HepG2 (cell line): Measurements from ENCODE around the gene TDRD5. TPM values are rescaled to one million over a fixed set of nuclear protein-coding genes. Genes with fewer than 3 reads are reported as not detected.

Source experiments
- ATAC-seq: fragments of 200-7000 bp; cut with Tn5 transposase; 3 replicates; pipeline ENCODE4 v1.9.1; 2020; ENCODE audit warnings: mild to moderate bottlenecking, moderate library complexity
- BruUV-seq: library from RNA; stranded (reverse); fragments of 400-500 nt; replicated peaks from 2 replicates; lab custom pipeline; 2021; lab: Mats Ljungman, UMichigan
- CTCF ChIA-PET: fragments of 300-600 bp; formaldehyde crosslinking; extraction: SDS; loops from one replicate; lab custom pipeline; 2021; ENCODE audit warnings: low total read pairs, inconsistent platforms, low intra/inter-chr PET ratio; lab: Yijun Ruan, JAX
- POLR2A ChIA-PET: fragments of 350-600 bp; sonication (Branson Sonifier 250); formaldehyde crosslinking; loops from one replicate; lab custom pipeline; 2020; ENCODE audit warnings: antibody characterized with exemption, inconsistent platforms; lab: Yijun Ruan, JAX
- DNase-seq: peaks from one replicate; pipeline ENCODE4 v3.0.0-alpha.2; 2015; ENCODE audit warnings: low spot score
- FAIRE-seq: peaks from 3 replicates; lab custom pipeline; 2011; peaks lifted over from hg19 to GRCh38; lab: Jason Lieb, UNC
- H2AFZ ChIP-seq: one replicate; pipeline ENCODE4 v1.6.1; 2011; ENCODE audit warnings: low read length, inconsistent platforms
- H3K27ac ChIP-seq: fragments of 300-600 bp; 3 replicates; pipeline ENCODE4 v1.8.0; 2011; ENCODE audit warnings: mixed run types, mild to moderate bottlenecking, mixed read lengths, low read length, inconsistent platforms; ENCODE audit not compliant: insufficient read depth; ENCODE audit errors: extremely low read length
- H3K27me3 ChIP-seq, 2 experiments: fragments of 200-600 bp in 1 of 2; 2 replicates in 1 of 2; 3 replicates in 1 of 2; pipeline versions ENCODE4 v1.6.0 to v1.8.0; 2011; ENCODE audit warnings: low read length in 2 of 2, mild to moderate bottlenecking in 2 of 2, moderate library complexity in 2 of 2, inconsistent platforms in 1 of 2; ENCODE audit not compliant: insufficient read depth in 2 of 2, control insufficient read depth in 1 of 2
- H3K36me3 ChIP-seq, 2 experiments: fragments of 200-600 bp in 1 of 2; replicated peaks in 1 of 2; 2 replicates in 1 of 2; 3 replicates in 1 of 2; pipeline versions ENCODE4 v1.5.1 to v1.8.0; 2011; ENCODE audit warnings: low read length in 2 of 2, inconsistent platforms in 1 of 2; ENCODE audit not compliant: insufficient read depth in 2 of 2, control insufficient read depth in 1 of 2
- H3K4me1 ChIP-seq: 2 replicates; pipeline ENCODE4 v1.5.1; 2012; ENCODE audit warnings: low read length, inconsistent platforms; ENCODE audit not compliant: insufficient read depth
- H3K4me2 ChIP-seq: 2 replicates; pipeline ENCODE4 v1.6.0; 2011; ENCODE audit warnings: low read depth, low read length, inconsistent platforms
- H3K4me3 ChIP-seq, 3 experiments: fragments of 200-600 bp in 1 of 3; sonication (generic), shearing (Covaris generic) in 1 of 3; replicated peaks in 1 of 3; 2 replicates each; pipeline ENCODE4 v1.5.1; 2011 to 2016; ENCODE audit warnings: low read length in 3 of 3, inconsistent platforms in 2 of 3, low read depth in 2 of 3, mild to moderate bottlenecking in 2 of 3, control low read depth in 1 of 3, mixed read lengths in 1 of 3; ENCODE audit not compliant: insufficient read depth in 1 of 3
- H3K79me2 ChIP-seq: one replicate; pipeline ENCODE4 v1.6.1; 2011; ENCODE audit warnings: low read length, inconsistent platforms; ENCODE audit not compliant: insufficient read depth
- H3K9ac ChIP-seq: 2 replicates; pipeline ENCODE4 v1.6.0; 2011; ENCODE audit warnings: mild to moderate bottlenecking, low read depth, low read length, inconsistent platforms; ENCODE audit not compliant: insufficient read depth
- H3K9me3 ChIP-seq: 2 replicates; pipeline ENCODE4 v1.5.1; 2012; ENCODE audit warnings: mild to moderate bottlenecking, low read length
- H4K20me1 ChIP-seq: 2 replicates; pipeline ENCODE4 v1.6.0; 2011; ENCODE audit warnings: inconsistent platforms, mild to moderate bottlenecking, low read length, moderate library complexity; ENCODE audit not compliant: insufficient read depth
- ADNP ChIP-seq: sonication (generic); formaldehyde crosslinking; IDR thresholded peaks from 2 replicates; pipeline ENCODE4 v1.4.0; 2020; ENCODE audit warnings: missing genetic modification reagents
- CREBL2 ChIP-seq: sonication (generic); formaldehyde crosslinking; IDR thresholded peaks from 2 replicates; pipeline ENCODE4 v1.8.1; 2023; ENCODE audit warnings: missing genetic modification reagents, mild to moderate bottlenecking, borderline replicate concordance
- DZIP1 ChIP-seq: sonication (generic); formaldehyde crosslinking; IDR thresholded peaks from 2 replicates; pipeline ENCODE4 v1.5.0; 2020; ENCODE audit warnings: mild to moderate bottlenecking, missing genetic modification reagents
- FOXA3 ChIP-seq: IDR thresholded peaks from 2 replicates; pipeline ENCODE4 v1.6.1; 2016; ENCODE audit warnings: missing genetic modification reagents, missing compliant biosample characterization
- KLF15 ChIP-seq: sonication (generic); formaldehyde crosslinking; IDR thresholded peaks from 2 replicates; pipeline ENCODE4 v1.8.1; 2023; ENCODE audit warnings: borderline replicate concordance, mild to moderate bottlenecking, inconsistent platforms, missing genetic modification reagents, mixed read lengths
- MLXIP ChIP-seq: sonication (generic); formaldehyde crosslinking; IDR thresholded peaks from 2 replicates; pipeline ENCODE4 v1.9.0; 2021; ENCODE audit warnings: missing genetic modification reagents, borderline replicate concordance
- MTERF4 ChIP-seq: sonication (generic); formaldehyde crosslinking; IDR thresholded peaks from 2 replicates; pipeline ENCODE4 v1.8.0; 2023; ENCODE audit warnings: mild to moderate bottlenecking, missing genetic modification reagents
- NONO ChIP-seq, 2 experiments: fragments of 450-650 bp in 1 of 2; sonication (generic) in 1 of 2; formaldehyde crosslinking in 1 of 2; IDR thresholded peaks in 1 of 2; conservative IDR thresholded peaks in 1 of 2; 2 replicates each; pipeline versions ENCODE4 v1.6.1 to v1.8.0; 2017 to 2022; ENCODE audit warnings: mild to moderate bottlenecking in 1 of 2, missing genetic modification reagents in 1 of 2, moderate library complexity in 1 of 2
- ZNF224 ChIP-seq: sonication (generic); formaldehyde crosslinking; IDR thresholded peaks from 2 replicates; pipeline ENCODE4 v1.5.0; 2020; ENCODE audit warnings: mild to moderate bottlenecking, missing genetic modification reagents
- ZNF7 ChIP-seq: IDR thresholded peaks from 2 replicates; pipeline ENCODE4 v1.6.1; 2016; ENCODE audit warnings: missing biosample characterization, missing genetic modification reagents
- WGBS: methylation state at CpG from one replicate; pipeline ENCODE4 v1.1.6; 2017; ENCODE audit warnings: low lambda C conversion rate; 5-methylcytosine and 5-hydroxymethylcytosine counted together
- in situ Hi-C: cut with HindIII; loops from 2 replicates; pipeline ENCODE4 v1.10.0; 2017; ENCODE audit warnings: low pct_unique_long_range_greater_than_20kb; ENCODE audit not compliant: extremely low pct_ligation_motif_present
- intact Hi-C: fragments of 100-400 bp; cut with micrococcal nuclease; formaldehyde crosslinking; loops from one replicate; pipeline ENCODE4 v1.10.0; 2022; ENCODE audit not compliant: unreplicated experiment
- polyA plus RNA-seq, 8 experiments: library from polyadenylated mRNA; depleted of rRNA in 3 of 8; stranded (reverse) in 7 of 8; unstranded in 1 of 8; fragments of >200 nt; fragmentation: Illumina TruSeq in 4 of 8; extraction: Trizol in 4 of 8; gene quantifications; 2 replicates each; pipeline versions ENCODE4 v1.2.1 to v1.2.3, GENCODE V29; 2011 to 2016; ENCODE audit warnings: low read depth in 4 of 8, missing spikeins in 1 of 8, mixed read lengths in 1 of 8; ENCODE audit not compliant: insufficient read depth in 1 of 8
- total RNA-seq, 5 experiments: library from RNA; depleted of rRNA; stranded (reverse); fragments of >200 nt; fragmentation: Illumina TruSeq; extraction: Trizol; gene quantifications; 2 replicates each; pipeline ENCODE4 v1.2.3, GENCODE V29; 2016; ENCODE audit warnings: low read depth in 1 of 5

Gene TDRD5
- total and polyA plus RNA-seq, 2 of the 13 experiments (the other 11 are each of a cell fraction or from before 2014, with no cell fraction given), result not detected

- TF ChIP-seq MLXIP (CRISPR knock-in tag) (no peak), KLF15 (CRISPR knock-in tag) (no peak)
These were observed 2.1 kb upstream of the TDRD5 start (continued) for GRCh38 chr1:179589509-179589908.

- intact Hi-C loops, result no loop called here
- H2AFZ ChIP-seq, result no peak overlapping the region
- CTCF ChIA-PET, result no interaction called here
These were observed 961 bp upstream of the TDRD5 start for GRCh38 chr1:179590671-179591070.

More at GRCh38 chr1:179590671-179591070, 961 bp upstream of the TDRD5 start:
- Histone ChIP-seq H3K27me3 (0 out of 5 replicates have a peak, but pooled peaks cover 0 to 6% of the 10 kb centered on the region in 2 experiments), H3K4me3 (no peak overlapping the region), H3K9ac (no peak overlapping the region), H3K4me1 (no peaks in the 10 kb centered on the region), H3K4me2 (no peak overlapping the region), H3K36me3 (no peaks in the 10 kb centered on the region), H3K9me3 (no peaks in the 10 kb centered on the region), H3K27ac (no peak overlapping the region), H4K20me1 (no peaks in the 10 kb centered on the region), H3K79me2 (no peaks in the 10 kb centered on the region)
- no peak for ATAC-seq
- POLR2A ChIA-PET, result no interaction called here
- DNase-seq, result no peak
- in situ Hi-C loops, result loop anchor here (25.0 kb wide), 1 partner anchor 328 kb away; no protein-coding TSS in a partner anchor
- TF ChIP-seq FOXA3 (CRISPR knock-in tag) (no peak), DZIP1 (CRISPR knock-in tag) (no peak), ADNP (no peak), ZNF7 (CRISPR knock-in tag) (no peak), NONO (IDR thresholded peaks at IDR 0.05) (no peak), NONO (CRISPR knock-in tag; conservative IDR thresholded peaks at IDR 0.05) (no peak), ZNF224 (no peak), CREBL2 (CRISPR knock-in tag) (no peak), MTERF4 (CRISPR knock-in tag) (no peak)
- no TSS peak for BruUV-seq
- no peak for FAIRE-seq
- 41% methylated on average over 6 of the region's 11 CpGs for WGBS
